ENCODE data around the gene RPL22L1.

DNA sequence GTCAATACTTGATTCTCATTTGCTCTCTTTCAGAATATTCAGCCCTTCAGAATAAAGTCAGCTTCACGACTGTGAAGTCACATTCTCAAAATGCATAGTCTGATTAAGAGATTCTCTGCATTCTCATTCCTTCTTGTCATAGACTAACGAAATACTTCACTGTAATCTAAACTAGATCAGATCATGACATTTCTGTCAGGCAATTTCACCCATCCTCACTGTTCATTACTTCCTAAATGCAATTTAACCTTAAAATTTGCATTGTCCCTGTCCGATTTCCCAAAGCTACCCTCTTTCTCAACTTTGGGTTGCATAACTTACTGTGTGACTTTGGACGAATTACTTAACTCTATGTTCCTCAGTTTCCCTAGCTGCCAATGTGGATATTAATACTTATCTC lies 6.2 kb downstream of the RPL22L1 start:
- no peak for TF ChIP-seq SIN3A (IDR thresholded peaks at IDR 0.05; ENCODE audit: borderline replicate concordance, low read depth, low read length)
- TF ChIP-seq, protein P1, sequence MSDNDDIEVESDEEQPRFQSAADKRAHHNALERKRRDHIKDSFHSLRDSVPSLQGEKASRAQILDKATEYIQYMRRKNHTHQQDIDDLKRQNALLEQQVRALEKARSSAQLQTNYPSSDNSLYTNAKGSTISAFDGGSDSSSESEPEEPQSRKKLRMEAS (IDR thresholded peaks at IDR 0.05; ENCODE audit: low read depth): no peak
- no peak for TF ChIP-seq RXRA (IDR thresholded peaks at IDR 0.05; ENCODE audit: borderline replicate concordance, low read depth)
- TF ChIP-seq, protein P2, sequence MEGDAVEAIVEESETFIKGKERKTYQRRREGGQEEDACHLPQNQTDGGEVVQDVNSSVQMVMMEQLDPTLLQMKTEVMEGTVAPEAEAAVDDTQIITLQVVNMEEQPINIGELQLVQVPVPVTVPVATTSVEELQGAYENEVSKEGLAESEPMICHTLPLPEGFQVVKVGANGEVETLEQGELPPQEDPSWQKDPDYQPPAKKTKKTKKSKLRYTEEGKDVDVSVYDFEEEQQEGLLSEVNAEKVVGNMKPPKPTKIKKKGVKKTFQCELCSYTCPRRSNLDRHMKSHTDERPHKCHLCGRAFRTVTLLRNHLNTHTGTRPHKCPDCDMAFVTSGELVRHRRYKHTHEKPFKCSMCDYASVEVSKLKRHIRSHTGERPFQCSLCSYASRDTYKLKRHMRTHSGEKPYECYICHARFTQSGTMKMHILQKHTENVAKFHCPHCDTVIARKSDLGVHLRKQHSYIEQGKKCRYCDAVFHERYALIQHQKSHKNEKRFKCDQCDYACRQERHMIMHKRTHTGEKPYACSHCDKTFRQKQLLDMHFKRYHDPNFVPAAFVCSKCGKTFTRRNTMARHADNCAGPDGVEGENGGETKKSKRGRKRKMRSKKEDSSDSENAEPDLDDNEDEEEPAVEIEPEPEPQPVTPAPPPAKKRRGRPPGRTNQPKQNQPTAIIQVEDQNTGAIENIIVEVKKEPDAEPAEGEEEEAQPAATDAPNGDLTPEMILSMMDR (IDR thresholded peaks at IDR 0.05): no peak
- TF ChIP-seq POLR2AphosphoS5 (IDR thresholded peaks at IDR 0.05; ENCODE audit: low read depth, low read length): no peak
- TF ChIP-seq, protein P3, sequence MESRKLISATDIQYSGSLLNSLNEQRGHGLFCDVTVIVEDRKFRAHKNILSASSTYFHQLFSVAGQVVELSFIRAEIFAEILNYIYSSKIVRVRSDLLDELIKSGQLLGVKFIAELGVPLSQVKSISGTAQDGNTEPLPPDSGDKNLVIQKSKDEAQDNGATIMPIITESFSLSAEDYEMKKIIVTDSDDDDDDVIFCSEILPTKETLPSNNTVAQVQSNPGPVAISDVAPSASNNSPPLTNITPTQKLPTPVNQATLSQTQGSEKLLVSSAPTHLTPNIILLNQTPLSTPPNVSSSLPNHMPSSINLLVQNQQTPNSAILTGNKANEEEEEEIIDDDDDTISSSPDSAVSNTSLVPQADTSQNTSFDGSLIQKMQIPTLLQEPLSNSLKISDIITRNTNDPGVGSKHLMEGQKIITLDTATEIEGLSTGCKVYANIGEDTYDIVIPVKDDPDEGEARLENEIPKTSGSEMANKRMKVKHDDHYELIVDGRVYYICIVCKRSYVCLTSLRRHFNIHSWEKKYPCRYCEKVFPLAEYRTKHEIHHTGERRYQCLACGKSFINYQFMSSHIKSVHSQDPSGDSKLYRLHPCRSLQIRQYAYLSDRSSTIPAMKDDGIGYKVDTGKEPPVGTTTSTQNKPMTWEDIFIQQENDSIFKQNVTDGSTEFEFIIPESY (IDR thresholded peaks at IDR 0.05; ENCODE audit: borderline replicate concordance, low read depth): no peak
- no peak for TF ChIP-seq RFX5 (IDR thresholded peaks at IDR 0.05; ENCODE audit: low read length)
- TF ChIP-seq EZH2phosphoT487 (IDR thresholded peaks at IDR 0.05; ENCODE audit: borderline replicate concordance, low read depth): no peak
- no peak for TF ChIP-seq JUND (IDR thresholded peaks at IDR 0.05)
